HFFc6 (cell line): ENCODE measurements around the gene YY2. TPM values are rescaled to one million over a fixed set of nuclear protein-coding genes. Genes with fewer than 3 reads are reported as not detected.

Source experiments
- DNase-seq: peaks from one replicate; pipeline ENCODE4 v3.0.0-alpha.2; 2018
- H3K27ac Mint-ChIP-seq: 2 replicates; pipeline ENCODE4 v1.8.0; 2020; ENCODE audit warnings: mild to moderate bottlenecking, mixed read lengths
- H3K27me3 Mint-ChIP-seq: 2 replicates; pipeline ENCODE4 v1.8.0; 2021; ENCODE audit warnings: mild to moderate bottlenecking, moderate library complexity, mixed read lengths; ENCODE audit not compliant: insufficient read depth
- H3K36me3 Mint-ChIP-seq: 2 replicates; pipeline ENCODE4 v1.8.0; 2021; ENCODE audit warnings: low read depth, mixed read lengths
- H3K4me1 Mint-ChIP-seq: 2 replicates; pipeline ENCODE4 v1.8.0; 2020; ENCODE audit warnings: low read depth, mixed read lengths
- H3K4me3 Mint-ChIP-seq: 2 replicates; pipeline ENCODE4 v1.8.0; 2020; ENCODE audit warnings: mild to moderate bottlenecking, moderate library complexity, mixed read lengths
- H3K9me3 Mint-ChIP-seq: 2 replicates; pipeline ENCODE4 v1.8.0; 2020; ENCODE audit warnings: mild to moderate bottlenecking, mixed read lengths
- long read RNA-seq: library from polyadenylated mRNA; unstranded; transcript quantifications from one replicate; pipeline ENCODE4 v2.0.0, GENCODE V29; 2019
- total RNA-seq, 6 experiments: library from RNA; stranded (reverse); fragmentation: NEBNext Ultra II Directional; extraction: Animal tissue kit (Norgen Biotek cat#: 25700); gene quantifications; 2 replicates in 1 of 6; 3 replicates in 5 of 6; pipeline ENCODE4 v1.2.3, GENCODE V29; 2021
- TF ChIP-seq, protein P1 (sequence below): fragments of 200-600 bp; sonication (generic); IDR thresholded peaks from 2 replicates; pipeline ENCODE4 v1.5.0; 2021; ENCODE audit warnings: antibody characterized with exemption, mild to moderate bottlenecking

The YY2 gene
- 1 to 10 TPM; 2.9 to 3.6 (median 3.3) TPM for total RNA-seq
- long read RNA-seq, partial matches to known transcripts, result 0 of 1 reads
- long read RNA-seq, other reads (novel, unspliced or antisense), result 0 of 1 reads

DNA sequence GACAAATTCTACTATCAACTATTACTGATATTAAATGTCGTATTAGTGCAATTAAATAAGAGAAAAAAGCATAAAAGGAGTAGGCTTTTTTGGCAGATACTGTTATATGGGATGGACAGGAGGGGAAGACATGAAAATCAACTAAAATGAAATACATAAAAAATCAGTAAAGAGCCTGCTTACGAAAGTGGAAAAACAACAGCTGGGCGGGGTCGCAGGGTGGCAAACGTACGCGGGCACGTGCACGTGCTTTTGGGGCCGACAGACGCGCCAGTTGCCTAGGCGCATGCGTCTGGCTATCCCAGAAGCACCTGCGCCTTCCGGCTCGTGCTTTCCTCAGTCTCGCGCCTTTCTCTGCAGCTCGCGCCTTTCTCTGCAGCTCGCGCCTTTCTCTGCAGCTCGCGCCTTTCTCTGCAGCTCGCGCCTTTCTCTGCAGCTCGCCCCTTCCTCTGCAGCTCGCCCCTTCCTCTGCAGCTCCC lies at the start of gene YY2:
Gene YY2 (plus strand): TSS at position 51 of the 479 bp plus-strand sequence. CDS start 498 bp downstream, outside the sequence.
- TF ChIP-seq, protein P1, sequence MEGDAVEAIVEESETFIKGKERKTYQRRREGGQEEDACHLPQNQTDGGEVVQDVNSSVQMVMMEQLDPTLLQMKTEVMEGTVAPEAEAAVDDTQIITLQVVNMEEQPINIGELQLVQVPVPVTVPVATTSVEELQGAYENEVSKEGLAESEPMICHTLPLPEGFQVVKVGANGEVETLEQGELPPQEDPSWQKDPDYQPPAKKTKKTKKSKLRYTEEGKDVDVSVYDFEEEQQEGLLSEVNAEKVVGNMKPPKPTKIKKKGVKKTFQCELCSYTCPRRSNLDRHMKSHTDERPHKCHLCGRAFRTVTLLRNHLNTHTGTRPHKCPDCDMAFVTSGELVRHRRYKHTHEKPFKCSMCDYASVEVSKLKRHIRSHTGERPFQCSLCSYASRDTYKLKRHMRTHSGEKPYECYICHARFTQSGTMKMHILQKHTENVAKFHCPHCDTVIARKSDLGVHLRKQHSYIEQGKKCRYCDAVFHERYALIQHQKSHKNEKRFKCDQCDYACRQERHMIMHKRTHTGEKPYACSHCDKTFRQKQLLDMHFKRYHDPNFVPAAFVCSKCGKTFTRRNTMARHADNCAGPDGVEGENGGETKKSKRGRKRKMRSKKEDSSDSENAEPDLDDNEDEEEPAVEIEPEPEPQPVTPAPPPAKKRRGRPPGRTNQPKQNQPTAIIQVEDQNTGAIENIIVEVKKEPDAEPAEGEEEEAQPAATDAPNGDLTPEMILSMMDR, result no peak
- Mint-ChIP-seq H3K4me1 (no peaks in the 10 kb centered on the region), H3K27ac (no peak within 1 kb of the TSS), H3K9me3 (no peaks in the 10 kb centered on the region), H3K27me3 (no peaks in the 10 kb centered on the region), H3K4me3 (no peak within 1 kb of the TSS), H3K36me3 (peaks cover 13% of the 10 kb centered on the region)
- no peak for DNase-seq

- Mint-ChIP-seq H3K27me3 (0 out of 2 replicates have a peak, but pooled peaks cover 2% of the 10 kb centered on the region), H3K9me3 (no peaks in the 10 kb centered on the region), H3K27ac (no peak overlapping the region), H3K4me3 (no peak overlapping the region), H3K4me1 (no peaks in the 10 kb centered on the region), H3K36me3 (no peaks in the 10 kb centered on the region)
- TF ChIP-seq, protein P1, result no peak
- no peak for DNase-seq
Observed at GRCh38 chrX:21806691-21807090, 49.1 kb upstream of the YY2 start.

- no peak for DNase-seq
- Mint-ChIP-seq H3K4me3 (no peak overlapping the region), H3K27me3 (peaks cover 9% of the 10 kb centered on the region; the same call in 1 of the 2 replicates), H3K27ac (no peak overlapping the region), H3K9me3 (no peaks in the 10 kb centered on the region), H3K36me3 (no peaks in the 10 kb centered on the region), H3K4me1 (no peaks in the 10 kb centered on the region)
- TF ChIP-seq, protein P1, result no peak
Observed at GRCh38 chrX:21811832-21812231, 44.0 kb upstream of the YY2 start.

- Mint-ChIP-seq H3K27me3 (peaks cover 9% of the 10 kb centered on the region; the same call in 1 of the 2 replicates), H3K4me1 (no peaks in the 10 kb centered on the region), H3K9me3 (no peaks in the 10 kb centered on the region), H3K4me3 (no peak overlapping the region), H3K27ac (no peak overlapping the region), H3K36me3 (no peaks in the 10 kb centered on the region)
- no peak for DNase-seq
- TF ChIP-seq, protein P1, result no peak
Observed at GRCh38 chrX:21812628-21813027, 43.2 kb upstream of the YY2 start.

- TF ChIP-seq, protein P1, result no peak
- peaks cover 12% of the 10 kb centered on the region; the same call in 1 of the 2 replicates for H3K27me3 Mint-ChIP-seq
- H3K9me3 Mint-ChIP-seq, result no peaks in the 10 kb centered on the region
- DNase-seq, result no peak
- no peaks in the 10 kb centered on the region for H3K4me1 Mint-ChIP-seq
- no peak overlapping the region for H3K4me3 Mint-ChIP-seq
- no peaks in the 10 kb centered on the region for H3K36me3 Mint-ChIP-seq
- no peak overlapping the region for H3K27ac Mint-ChIP-seq
Observed at GRCh38 chrX:21813612-21814368, 42.0 kb upstream of the YY2 start.
